Activated naive CD4-positive, alpha-beta T cell treated with anti-CD3 and anti-CD28 coated beads, Interleukin-2, amount 50 U/mL, for 72 hours (primary cell): ENCODE data around the gene TAOK1. TPM values are rescaled to one million over a fixed set of nuclear protein-coding genes. Genes with fewer than 3 reads are reported as not detected.
A peak's percentile ranks its signal among the peaks of the same experiment; 100 is the strongest.

Experiments
- ATAC-seq, 2 donors: fragments of 150-1000 bp; cut with Tn5 transposase; 2 replicates each; pipeline ENCODE4 v1.10.0; 2021; ENCODE audit warnings: mild to moderate bottlenecking in 2 of 2, moderate library complexity in 2 of 2
- DNase-seq, 2 donors: peaks; one replicate each; pipeline ENCODE4 v3.0.0; 2021 to 2022; ENCODE audit warnings: low spot score in 2 of 2
- H3K27ac Mint-ChIP-seq, 2 donors: one replicate each; pipeline ENCODE4 v1.8.0; 2022; ENCODE audit warnings: mild to moderate bottlenecking in 2 of 2, mixed read lengths in 2 of 2
- H3K36me3 Mint-ChIP-seq, 2 donors: one replicate each; pipeline ENCODE4 v1.8.0; 2022; ENCODE audit warnings: mixed read lengths in 2 of 2
- H3K9me3 Mint-ChIP-seq, 2 donors: one replicate each; pipeline ENCODE4 v1.8.0; 2022; ENCODE audit warnings: mixed read lengths in 2 of 2
- total RNA-seq, 2 donors: library from RNA; stranded (reverse); gene quantifications; one replicate each; pipeline ENCODE4 v1.2.3, GENCODE V29; 2022

Gene TAOK1
- total RNA-seq, 2 donors from 2014 or later = 31.6 to 37.9 TPM

GRCh38 chr17:29368926-29369325, 21.2 kb upstream of the TAOK1 start:
- H3K27ac Mint-ChIP-seq = no peak overlapping the region
- H3K9me3 Mint-ChIP-seq = no peaks in the 10 kb centered on the region
- DNase-seq = no peak
- H3K36me3 Mint-ChIP-seq = no peaks in the 10 kb centered on the region
- no peak for ATAC-seq

GRCh38 chr17:29369831-29370735, 20.1 kb upstream of the TAOK1 start:
- DNase-seq (peak in 1 of 2 donors; percentile 38), ATAC-seq (peak; percentile 92)
- Mint-ChIP-seq H3K36me3 (no peaks in the 10 kb centered on the region), H3K9me3 (no peaks in the 10 kb centered on the region), H3K27ac (no peak overlapping the region)

GRCh38 chr17:29376667-29377270, 13.4 kb upstream of the TAOK1 start:
- H3K9me3 Mint-ChIP-seq = no peaks in the 10 kb centered on the region
- DNase-seq = no peak
- no peaks in the 10 kb centered on the region for H3K36me3 Mint-ChIP-seq
- H3K27ac Mint-ChIP-seq = no peak overlapping the region
- ATAC-seq = no peak

- H3K36me3 Mint-ChIP-seq = no peaks in the 10 kb centered on the region
- ATAC-seq = no peak
- H3K9me3 Mint-ChIP-seq = no peaks in the 10 kb centered on the region
- H3K27ac Mint-ChIP-seq = peak overlapping the region in 1 of 2 donors; percentile 44
- no peak for DNase-seq
Measured at GRCh38 chr17:29378500-29378899, 11.7 kb upstream of the TAOK1 start.

DNA sequence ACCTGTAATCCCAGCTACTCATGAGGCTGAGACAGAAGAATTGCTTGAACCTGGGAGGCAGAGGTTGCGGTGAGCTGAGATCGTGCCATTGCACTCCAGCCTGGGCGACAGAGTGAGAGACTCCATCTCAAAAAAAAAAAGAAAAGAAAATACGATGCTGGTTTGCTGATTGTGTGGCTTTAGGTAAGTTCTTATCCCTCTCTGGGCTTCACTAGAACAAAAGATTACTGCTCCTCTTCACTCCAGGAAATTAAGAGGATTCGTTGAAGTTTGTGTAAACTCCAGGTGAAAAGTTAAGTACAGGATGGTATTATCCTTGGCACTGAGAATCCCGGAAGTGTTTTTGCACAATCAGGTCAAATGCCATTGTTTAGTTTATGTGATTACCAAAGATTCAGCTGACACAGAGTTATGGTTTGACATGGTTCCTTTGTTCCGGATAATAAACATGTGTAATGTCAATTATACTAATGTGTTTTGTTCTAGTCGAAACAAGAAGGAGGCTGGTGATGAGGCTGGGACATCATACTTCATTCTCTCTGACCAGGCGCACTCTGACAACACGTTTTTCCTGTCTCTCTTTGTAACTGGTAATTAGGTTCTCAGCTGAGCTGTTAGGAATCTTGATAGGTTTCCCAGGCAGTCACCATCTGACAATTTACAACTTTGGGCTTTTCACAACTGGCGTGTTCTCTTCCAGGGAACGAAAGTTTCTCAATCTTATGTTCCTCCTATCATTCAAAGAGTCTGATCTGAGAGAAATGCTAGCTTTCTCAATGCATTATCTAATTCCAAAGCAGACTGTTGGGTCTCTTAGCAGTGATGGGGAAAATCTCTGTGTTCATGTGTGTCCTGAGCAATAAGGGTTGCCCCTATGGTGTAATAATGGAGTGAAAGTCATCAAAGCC, 10.8 kb upstream of the TAOK1 start:
- H3K27ac Mint-ChIP-seq = peak overlapping the region in 1 of 2 donors; percentile 61
- H3K36me3 Mint-ChIP-seq = no peaks in the 10 kb centered on the region
- no peaks in the 10 kb centered on the region for H3K9me3 Mint-ChIP-seq
- DNase-seq = no peak
- ATAC-seq = no peak

DNA sequence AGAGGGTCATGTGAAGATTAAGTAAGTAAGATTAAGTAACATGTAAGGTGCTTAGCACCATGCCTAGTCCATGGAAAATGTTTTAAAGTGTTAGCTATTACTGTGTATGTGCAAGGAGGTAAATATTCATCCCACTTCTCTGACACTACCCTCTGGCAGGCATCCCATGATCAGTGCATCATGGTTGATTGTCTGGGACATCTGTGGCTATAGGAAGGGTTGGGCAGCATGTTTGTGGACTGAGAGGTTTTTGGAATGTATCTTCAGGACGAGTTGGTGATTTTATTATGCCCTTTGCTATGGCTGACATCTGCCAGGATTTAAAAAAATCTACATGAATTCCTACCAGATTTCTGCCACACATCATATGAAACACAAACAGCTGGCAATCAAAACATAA, 6.5 kb upstream of the TAOK1 start:
- ATAC-seq (no peak), DNase-seq (no peak)
- Mint-ChIP-seq H3K36me3 (no peaks in the 10 kb centered on the region), H3K27ac (no peak overlapping the region), H3K9me3 (no peaks in the 10 kb centered on the region)

GRCh38 chr17:29384901-29385300, 5.3 kb upstream of the TAOK1 start:
- no peak overlapping the region for H3K27ac Mint-ChIP-seq
- DNase-seq = no peak
- no peaks in the 10 kb centered on the region for H3K9me3 Mint-ChIP-seq
- no peak for ATAC-seq
- H3K36me3 Mint-ChIP-seq = peaks cover 0 to 3% of the 10 kb centered on the region in 2 donors

GRCh38 chr17:29386760-29387159, 3.4 kb upstream of the TAOK1 start:
- H3K27ac Mint-ChIP-seq = no peak overlapping the region
- ATAC-seq (no peak), DNase-seq (no peak)
- no peaks in the 10 kb centered on the region for H3K9me3 Mint-ChIP-seq
- peaks cover 8 to 14% of the 10 kb centered on the region in 2 donors for H3K36me3 Mint-ChIP-seq

DNA sequence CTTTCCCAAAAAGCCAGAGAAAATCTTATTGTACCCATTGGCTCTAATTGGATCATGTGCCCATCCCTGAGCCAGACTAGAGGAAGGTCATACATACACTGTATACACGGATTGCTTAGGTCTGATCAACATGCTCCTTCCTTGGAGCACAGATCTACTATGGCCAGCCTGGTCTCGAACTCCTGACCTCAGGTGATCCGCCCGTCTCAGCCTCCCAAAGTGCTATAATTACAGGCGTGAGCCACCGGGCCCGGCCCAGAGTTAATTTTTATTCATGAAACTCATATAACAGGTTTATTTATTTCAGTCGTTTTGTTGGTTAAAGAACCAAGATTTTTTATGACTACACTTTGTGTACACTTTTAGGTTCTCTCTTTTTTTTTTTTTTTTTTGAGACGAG, 1.2 kb upstream of the TAOK1 start:
- Mint-ChIP-seq H3K27ac (no peak overlapping the region), H3K9me3 (no peaks in the 10 kb centered on the region), H3K36me3 (peaks cover 8 to 18% of the 10 kb centered on the region in 2 donors)
- ATAC-seq (no peak), DNase-seq (no peak)

DNA sequence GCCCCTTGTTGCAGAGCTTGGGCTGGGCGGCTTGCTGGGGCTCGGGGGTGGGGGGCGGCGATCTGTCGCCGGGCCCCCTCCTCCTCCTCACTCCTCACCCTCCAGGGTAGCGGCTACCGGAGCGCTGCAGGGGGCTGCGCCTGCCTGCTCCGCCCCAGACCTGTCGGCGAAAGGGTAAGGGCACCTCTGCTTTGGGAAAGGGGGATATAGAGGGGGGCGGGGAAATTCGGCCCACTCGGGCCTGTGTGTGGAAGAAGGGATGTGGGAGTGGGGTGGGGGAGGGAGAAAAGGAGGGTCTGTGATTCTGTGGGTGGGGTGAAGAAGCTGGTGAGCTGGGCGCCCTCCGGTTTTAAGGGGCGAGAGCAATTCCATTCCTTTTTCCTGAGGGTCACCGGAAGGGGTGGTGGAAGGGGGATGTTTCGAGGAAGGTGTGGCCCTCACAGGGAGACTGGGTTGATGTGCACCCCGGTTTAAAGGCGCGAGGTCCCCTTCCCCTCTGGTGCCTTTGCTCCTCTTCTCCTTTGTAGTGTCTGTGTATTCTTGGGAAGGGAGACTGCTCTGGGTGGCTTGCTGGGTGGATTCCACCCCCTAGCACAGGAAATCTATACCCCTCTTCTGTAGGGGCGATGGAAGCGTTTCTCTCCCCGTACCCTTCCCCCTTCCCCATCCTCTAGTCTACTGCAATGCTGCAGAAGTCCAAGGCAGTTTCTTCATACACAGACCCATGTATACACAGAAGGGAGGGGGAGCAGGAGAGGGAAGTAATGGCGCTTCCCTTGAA, 878 bp downstream of the TAOK1 start:
- Mint-ChIP-seq H3K27ac (peak overlapping the region; percentile 91 to 97), H3K36me3 (peaks cover 8 to 18% of the 10 kb centered on the region in 2 donors), H3K9me3 (no peaks in the 10 kb centered on the region)
- DNase-seq (peak in 1 of 2 donors; percentile 8), ATAC-seq (peak; percentile 12 to 37)

- H3K36me3 Mint-ChIP-seq = peaks cover 8 to 18% of the 10 kb centered on the region in 2 donors
- no peaks in the 10 kb centered on the region for H3K9me3 Mint-ChIP-seq
- no peak overlapping the region for H3K27ac Mint-ChIP-seq
- ATAC-seq = no peak
- DNase-seq = no peak
Measured at GRCh38 chr17:29393436-29393835, 3.3 kb downstream of the TAOK1 start.

DNA sequence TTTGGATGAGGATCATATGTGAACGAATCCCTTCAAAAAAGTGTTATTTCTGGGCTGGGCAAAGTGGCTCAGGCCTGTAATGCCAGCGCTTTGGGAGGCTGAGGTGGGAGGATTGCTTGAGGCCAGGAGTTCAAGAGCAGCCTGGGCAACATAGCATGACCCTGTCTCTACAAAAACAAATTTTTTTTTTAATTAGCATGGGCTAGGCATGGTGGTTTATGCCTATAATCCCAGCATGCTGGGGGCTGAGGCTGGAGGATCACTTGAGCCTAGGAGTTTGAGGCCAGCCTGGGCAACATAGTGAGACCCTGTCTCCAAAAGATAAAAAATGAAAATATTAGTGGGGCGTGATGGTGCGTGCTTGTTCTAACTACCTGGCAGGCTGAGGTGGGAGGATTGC, 4.6 kb downstream of the TAOK1 start:
- Mint-ChIP-seq H3K36me3 (peaks cover 8 to 17% of the 10 kb centered on the region in 2 donors), H3K27ac (no peak overlapping the region), H3K9me3 (no peaks in the 10 kb centered on the region)
- DNase-seq (no peak), ATAC-seq (no peak)

DNA sequence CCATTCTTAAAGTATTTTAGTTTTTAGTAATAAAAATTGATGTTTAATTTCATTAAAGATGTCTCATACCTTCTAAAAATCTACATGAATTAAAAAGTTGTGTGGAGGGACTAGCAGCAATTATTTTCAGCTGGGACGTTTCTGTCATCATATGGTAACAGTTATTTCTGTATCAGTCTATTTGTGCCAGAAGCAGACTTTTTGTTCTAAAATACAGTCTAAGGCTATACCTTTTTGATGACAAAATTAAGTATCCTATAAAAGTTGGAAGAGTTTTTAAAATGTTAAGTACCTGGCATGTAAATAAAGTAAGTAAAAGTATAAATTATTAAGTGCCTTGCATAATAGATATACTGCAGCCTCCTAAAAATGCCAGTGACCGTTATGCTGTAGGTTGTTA, 5.9 kb downstream of the TAOK1 start:
- no peak overlapping the region for H3K27ac Mint-ChIP-seq
- H3K9me3 Mint-ChIP-seq = no peaks in the 10 kb centered on the region
- DNase-seq (no peak), ATAC-seq (no peak)
- peaks cover 6 to 21% of the 10 kb centered on the region in 2 donors for H3K36me3 Mint-ChIP-seq

DNA sequence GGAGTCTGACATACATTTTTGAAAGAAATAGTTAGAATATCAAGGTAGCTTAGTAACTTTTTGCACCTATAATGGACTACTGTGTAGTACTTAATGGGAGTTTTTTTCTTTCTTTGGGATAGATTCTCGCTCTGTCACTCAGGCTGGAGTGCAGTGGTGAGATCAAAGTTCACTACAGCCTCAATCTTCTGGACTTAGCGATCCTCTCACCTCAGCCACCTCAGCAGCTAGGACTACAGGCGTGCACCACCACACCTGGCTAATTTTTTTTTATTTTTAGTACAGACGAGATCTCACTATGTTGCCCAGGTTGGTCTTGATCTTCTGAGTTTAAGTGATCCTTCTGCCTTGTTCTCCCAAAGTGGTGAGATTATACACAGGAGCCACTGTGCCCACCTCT, 9.5 kb downstream of the TAOK1 start:
- DNase-seq = no peak
- no peak for ATAC-seq
- H3K27ac Mint-ChIP-seq = peak overlapping the region in 1 of 2 donors; percentile 60

GRCh38 chr17:29400818-29401217, 10.7 kb downstream of the TAOK1 start:
- no peaks in the 10 kb centered on the region for H3K9me3 Mint-ChIP-seq
- DNase-seq (no peak), ATAC-seq (no peak)
- peaks cover 0 to 29% of the 10 kb centered on the region in 2 donors for H3K36me3 Mint-ChIP-seq
- H3K27ac Mint-ChIP-seq = peak overlapping the region in 1 of 2 donors; percentile 57

More for the DNA sequence above, 9.5 kb downstream of the TAOK1 start:
- Mint-ChIP-seq H3K36me3 (peaks cover 0 to 29% of the 10 kb centered on the region in 2 donors), H3K9me3 (no peaks in the 10 kb centered on the region)

- DNase-seq (no peak), ATAC-seq (no peak)
- H3K36me3 Mint-ChIP-seq = peaks cover 0 to 29% of the 10 kb centered on the region in 2 donors
- H3K27ac Mint-ChIP-seq = peak overlapping the region; percentile 27 to 60
- H3K9me3 Mint-ChIP-seq = no peaks in the 10 kb centered on the region
Measured at GRCh38 chr17:29401258-29401657, 11.1 kb downstream of the TAOK1 start.
